ENCODE results near the gene ZSCAN26. TPM values are rescaled to one million over a fixed set of nuclear protein-coding genes. Genes with fewer than 3 reads are reported as not detected.

The ZSCAN26 gene
- total RNA-seq = 10 to 100 TPM in 2 of 4 donors, 1 to 10 TPM in 2; 4.9 to 23.3 (median 11.4) TPM

DNA sequence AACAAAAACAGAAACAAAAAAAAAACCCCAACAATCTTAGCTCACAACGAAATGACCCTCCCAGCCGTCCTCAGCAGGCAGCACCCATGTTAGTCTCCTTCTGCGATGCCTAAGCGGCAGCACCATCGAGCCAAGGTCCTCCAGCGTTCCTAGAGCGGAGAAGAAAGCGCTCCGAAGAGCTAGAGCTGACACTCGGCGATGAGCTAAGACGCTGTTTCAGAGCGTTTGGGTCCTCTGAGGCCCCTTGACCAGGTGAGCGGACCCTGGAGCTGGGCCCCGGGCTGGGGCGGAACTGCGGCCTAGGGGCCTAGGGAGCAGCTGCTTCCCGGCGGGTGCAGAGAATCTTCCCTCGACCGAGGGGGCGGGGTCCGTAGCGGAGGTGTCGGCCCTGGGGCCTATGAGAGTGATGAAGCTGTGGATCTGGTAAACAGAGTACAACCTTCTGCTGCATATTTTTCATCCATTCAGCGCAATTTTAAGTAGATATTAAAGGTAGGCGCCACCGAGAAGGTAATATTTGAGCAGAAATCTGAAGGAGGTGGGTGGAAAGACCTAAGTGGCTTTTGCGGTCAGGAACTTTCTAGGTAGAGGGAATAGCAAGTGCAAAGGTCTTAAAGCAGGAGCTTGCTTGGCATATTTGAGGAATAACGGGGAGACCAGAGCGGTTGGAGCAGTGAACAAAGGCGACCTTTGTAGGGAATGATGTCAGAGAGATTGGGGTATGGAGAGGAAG, at the start of gene ZSCAN26:
ZSCAN26 (plus strand) TSS at position 182 of the 733 bp plus-strand sequence. CDS start 4,777 bp downstream, outside the sequence.
- under 1% methylated on average over 32 of the region's 32 CpGs for WGBS
- Histone ChIP-seq H3K36me3 (peaks cover 4% of the 10 kb centered on the region), H3K9me3 (no peaks in the 10 kb centered on the region), H3K27me3 (peaks cover 2% of the 10 kb centered on the region), H3K27ac (peak within 1 kb of the TSS; percentile 64), H3K4me1 (peaks cover 14% of the 10 kb centered on the region), H3K4me3 (peak within 1 kb of the TSS; percentile 66)
- peak in 2 of 3 donors; percentile 13 to 23 for TF ChIP-seq POLR2AphosphoS5 (IDR thresholded peaks at IDR 0.05)
- TF ChIP-seq, protein P1, sequence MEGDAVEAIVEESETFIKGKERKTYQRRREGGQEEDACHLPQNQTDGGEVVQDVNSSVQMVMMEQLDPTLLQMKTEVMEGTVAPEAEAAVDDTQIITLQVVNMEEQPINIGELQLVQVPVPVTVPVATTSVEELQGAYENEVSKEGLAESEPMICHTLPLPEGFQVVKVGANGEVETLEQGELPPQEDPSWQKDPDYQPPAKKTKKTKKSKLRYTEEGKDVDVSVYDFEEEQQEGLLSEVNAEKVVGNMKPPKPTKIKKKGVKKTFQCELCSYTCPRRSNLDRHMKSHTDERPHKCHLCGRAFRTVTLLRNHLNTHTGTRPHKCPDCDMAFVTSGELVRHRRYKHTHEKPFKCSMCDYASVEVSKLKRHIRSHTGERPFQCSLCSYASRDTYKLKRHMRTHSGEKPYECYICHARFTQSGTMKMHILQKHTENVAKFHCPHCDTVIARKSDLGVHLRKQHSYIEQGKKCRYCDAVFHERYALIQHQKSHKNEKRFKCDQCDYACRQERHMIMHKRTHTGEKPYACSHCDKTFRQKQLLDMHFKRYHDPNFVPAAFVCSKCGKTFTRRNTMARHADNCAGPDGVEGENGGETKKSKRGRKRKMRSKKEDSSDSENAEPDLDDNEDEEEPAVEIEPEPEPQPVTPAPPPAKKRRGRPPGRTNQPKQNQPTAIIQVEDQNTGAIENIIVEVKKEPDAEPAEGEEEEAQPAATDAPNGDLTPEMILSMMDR (IDR thresholded peaks at IDR 0.05) = no peak
- TF ChIP-seq POLR2A (IDR thresholded peaks at IDR 0.05) = no peak
- no peak for TF ChIP-seq EP300 (IDR thresholded peaks at IDR 0.05)
- peak; percentile 80 to 86 for DNase-seq (ENCODE audit: low spot score in 2 of 2)

DNA sequence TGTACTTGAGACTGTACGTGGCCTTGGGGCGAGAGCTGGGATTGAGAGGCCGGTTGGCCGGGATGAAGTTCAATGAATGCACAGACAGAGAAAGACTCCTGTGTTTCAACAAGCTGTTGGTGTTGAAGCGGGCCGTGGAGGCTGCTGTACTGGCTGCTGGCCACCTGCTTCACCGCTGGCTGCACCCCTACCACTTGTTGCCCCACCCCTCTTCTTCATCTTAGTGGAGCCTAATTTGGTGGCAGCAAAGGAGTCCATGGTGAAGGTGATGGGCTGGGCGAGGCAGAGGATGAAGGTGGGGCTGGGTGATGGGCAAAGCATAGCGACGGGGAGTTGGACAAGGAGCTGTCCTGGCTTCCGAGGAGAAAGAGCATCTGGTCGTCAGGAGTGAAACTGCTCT, 49.1 kb upstream of the ZSCAN26 start:
- H3K4me3 ChIP-seq = peak overlapping the region; percentile 53
- WGBS = 87% methylated on average over 9 of the region's 12 CpGs
- no peaks in the 10 kb centered on the region for H3K9me3 ChIP-seq
- no peaks in the 10 kb centered on the region for H3K36me3 ChIP-seq
- no peak for DNase-seq (ENCODE audit: low spot score in 2 of 2)
- peaks cover 54% of the 10 kb centered on the region for H3K27me3 ChIP-seq
- H3K4me1 ChIP-seq = peaks cover 20% of the 10 kb centered on the region
- TF ChIP-seq POLR2A (IDR thresholded peaks at IDR 0.05) (no peak), EP300 (IDR thresholded peaks at IDR 0.05) (no peak), POLR2AphosphoS5 (IDR thresholded peaks at IDR 0.05) (no peak)
- TF ChIP-seq, protein P1 (IDR thresholded peaks at IDR 0.05) = no peak
- H3K27ac ChIP-seq = no peak overlapping the region

DNA sequence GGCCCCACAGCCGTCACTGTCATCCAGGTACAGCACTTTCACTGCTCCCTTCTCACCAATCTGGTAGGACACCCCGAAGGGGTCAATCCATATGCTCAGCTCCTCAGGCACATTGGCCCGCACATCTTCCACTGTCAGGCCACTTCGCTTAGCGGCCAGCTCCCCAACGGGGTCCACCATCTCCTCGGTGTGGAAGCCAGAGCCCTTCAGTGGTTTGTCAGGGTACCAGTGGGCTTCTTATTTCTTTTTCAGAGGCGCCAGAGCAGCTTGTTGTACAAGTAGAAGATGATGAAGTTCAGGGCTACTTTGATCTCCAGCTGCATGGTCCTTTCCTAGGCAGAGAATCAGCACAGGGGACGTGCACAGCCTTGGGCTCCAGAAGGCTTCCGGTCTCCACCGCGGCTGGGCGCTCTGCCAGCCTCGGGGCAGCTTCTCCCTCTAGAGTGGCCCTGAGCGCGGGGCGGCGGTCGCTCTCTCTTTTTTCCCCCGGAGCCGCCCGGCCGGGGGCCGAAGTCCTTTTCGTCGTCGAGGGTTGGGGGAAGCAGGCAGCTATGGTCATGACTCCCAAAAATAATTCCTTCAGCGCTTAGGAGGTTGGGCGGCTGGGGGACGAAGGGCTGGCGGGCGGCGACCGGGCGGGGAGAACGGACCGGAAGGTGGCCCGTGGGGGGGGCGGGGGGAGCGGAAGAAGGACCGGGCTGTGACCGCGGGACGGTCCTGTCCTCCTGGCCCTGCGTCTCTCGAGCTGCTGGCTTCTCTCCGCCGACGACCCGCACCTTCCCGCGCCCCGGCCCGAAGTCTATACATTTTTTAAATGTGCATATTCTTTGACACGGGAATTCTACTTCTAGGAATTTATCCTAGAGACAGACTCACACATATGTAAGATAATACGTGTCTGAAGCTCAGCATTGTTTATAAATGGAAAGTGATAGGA, 48.4 kb upstream of the ZSCAN26 start:
- Histone ChIP-seq H3K36me3 (no peaks in the 10 kb centered on the region), H3K27me3 (peaks cover 59% of the 10 kb centered on the region), H3K4me1 (peaks cover 16% of the 10 kb centered on the region), H3K27ac (no peak overlapping the region), H3K9me3 (no peaks in the 10 kb centered on the region), H3K4me3 (peak overlapping the region; percentile 53)
- WGBS = 13% methylated on average over 54 of the region's 56 CpGs
- no peak for TF ChIP-seq EP300 (IDR thresholded peaks at IDR 0.05)
- no peak for TF ChIP-seq POLR2A (IDR thresholded peaks at IDR 0.05)
- TF ChIP-seq, protein P1 (IDR thresholded peaks at IDR 0.05) = no peak
- no peak for TF ChIP-seq POLR2AphosphoS5 (IDR thresholded peaks at IDR 0.05)
- DNase-seq (ENCODE audit: low spot score in 2 of 2) = peak; percentile 73 to 85

DNA sequence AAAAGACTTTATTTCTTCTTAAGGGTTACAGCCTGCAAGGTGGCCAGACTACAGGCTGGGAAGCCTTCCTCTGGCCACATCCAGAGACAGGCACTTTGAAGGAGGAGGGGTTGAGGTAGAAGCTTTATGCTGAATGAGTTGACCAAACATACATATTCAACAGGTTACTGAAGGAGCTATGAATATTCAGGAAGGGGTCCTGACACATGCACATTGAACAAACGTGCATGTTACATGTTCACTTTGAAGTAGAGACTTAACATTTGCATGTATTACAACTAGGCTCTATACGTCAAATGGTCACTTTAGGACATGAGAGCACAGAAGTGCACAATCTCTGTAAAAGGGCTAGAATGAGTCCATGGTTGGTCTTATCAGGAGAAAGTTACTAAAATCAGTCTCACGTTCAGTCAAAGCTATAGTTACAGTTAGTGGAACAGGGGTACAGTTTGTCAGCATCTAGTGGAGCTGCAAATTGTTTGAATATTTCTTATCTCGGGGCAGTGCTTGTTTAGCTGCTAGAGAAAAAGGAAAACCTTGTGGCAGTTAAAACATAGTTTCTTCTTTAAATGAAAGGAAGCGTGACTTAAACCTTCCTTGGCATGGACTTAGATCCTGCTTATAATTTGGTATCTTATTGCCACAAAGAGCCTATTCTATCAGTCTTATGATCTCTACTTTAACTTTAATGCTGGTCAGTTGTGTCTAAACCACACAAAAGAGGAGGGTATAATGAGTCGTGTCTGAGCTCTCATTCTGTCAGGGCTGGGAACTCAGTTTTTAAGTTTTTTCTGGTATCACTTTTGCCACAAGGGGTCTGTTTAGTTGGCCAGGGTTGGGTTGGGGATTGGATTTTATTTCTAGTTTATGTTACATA, 46.4 kb upstream of the ZSCAN26 start:
- 29% methylated on average over 6 of the region's 6 CpGs for WGBS
- Histone ChIP-seq H3K27me3 (peaks cover 41% of the 10 kb centered on the region), H3K9me3 (no peaks in the 10 kb centered on the region), H3K36me3 (no peaks in the 10 kb centered on the region), H3K27ac (no peak overlapping the region), H3K4me3 (no peak overlapping the region), H3K4me1 (peaks cover 23% of the 10 kb centered on the region)
- no peak for DNase-seq (ENCODE audit: low spot score in 2 of 2)
- TF ChIP-seq, protein P1 (IDR thresholded peaks at IDR 0.05) = no peak
- TF ChIP-seq EP300 (IDR thresholded peaks at IDR 0.05) (no peak), POLR2A (IDR thresholded peaks at IDR 0.05) (no peak), POLR2AphosphoS5 (IDR thresholded peaks at IDR 0.05) (no peak)

Data from suprapubic skin (tissue), 4 donors.